Measurements from ENCODE around the gene LAMC1.

LAMC1 gene

DNA sequence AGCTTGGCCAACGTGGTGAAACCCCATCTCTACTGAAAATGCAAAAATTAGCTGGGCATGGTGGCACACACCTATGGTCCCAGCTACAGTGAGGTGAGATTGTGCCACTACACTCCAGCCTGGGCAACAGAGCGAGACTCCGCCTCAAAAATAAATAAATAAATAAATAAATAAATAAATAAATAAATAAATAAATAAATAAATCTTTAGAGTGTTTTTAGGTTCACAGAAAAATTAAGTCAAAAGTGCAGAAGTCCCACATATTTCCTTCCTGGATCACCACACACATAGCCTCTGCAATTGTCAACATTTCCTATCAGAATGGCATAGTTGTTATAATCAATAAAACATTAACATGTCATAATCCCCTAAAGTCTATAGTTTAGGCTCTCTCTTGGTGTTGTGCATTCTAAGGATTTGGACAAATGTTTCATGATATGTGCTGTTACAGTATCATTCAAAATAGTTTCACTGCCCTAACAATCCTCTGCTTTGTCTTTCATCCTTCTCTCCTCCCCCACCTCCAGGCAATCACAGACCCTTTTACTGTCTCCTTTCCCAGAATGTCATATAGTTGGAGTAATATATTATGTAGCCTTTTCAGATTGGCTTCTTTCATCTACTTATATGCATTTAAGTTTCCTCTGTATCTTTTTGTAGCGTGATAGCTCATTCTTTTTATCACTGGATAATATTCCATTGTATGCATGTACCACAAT is 58.3 kb downstream of the LAMC1 start:
- DNase-seq: no peak

DNA sequence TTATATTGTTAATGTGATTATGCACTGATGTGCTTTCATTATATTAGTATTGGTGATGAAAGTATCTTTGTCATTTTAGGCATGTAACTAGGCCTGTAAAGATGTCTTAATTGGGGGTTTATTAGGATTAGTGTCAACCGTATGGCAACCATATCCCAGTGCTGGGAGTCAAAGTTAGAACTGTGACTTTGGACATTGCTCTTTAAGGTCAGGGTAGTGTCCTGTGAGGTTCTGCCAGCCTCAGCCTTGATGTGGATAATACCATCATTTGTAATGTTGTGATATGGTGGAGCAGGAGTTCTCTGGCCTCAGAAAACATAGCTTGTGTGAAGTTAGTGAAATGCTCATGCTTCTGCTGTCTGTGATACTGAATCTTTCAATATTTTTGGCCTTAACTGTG is 59.4 kb downstream of the LAMC1 start:
- DNase-seq: no peak

DNA sequence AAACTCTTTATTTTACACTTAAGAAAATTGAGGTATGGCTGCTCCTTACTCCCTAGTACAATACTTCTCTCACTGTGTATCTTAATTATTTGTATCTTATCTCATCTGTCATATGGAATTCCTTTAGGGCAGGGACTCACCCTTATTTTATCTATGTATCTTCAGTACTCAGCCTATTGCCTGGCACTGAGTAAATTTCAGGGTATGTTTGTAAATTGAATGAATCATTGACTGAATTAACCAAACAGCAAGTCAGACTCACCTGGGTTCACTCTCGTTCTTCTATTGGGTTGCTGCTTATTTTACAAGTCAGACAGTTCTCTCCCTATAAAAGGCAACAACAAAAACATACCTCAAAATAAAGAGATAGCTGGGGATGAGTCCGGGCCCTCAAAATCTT is 63.8 kb downstream of the LAMC1 start:
- no peak for DNase-seq

DNA sequence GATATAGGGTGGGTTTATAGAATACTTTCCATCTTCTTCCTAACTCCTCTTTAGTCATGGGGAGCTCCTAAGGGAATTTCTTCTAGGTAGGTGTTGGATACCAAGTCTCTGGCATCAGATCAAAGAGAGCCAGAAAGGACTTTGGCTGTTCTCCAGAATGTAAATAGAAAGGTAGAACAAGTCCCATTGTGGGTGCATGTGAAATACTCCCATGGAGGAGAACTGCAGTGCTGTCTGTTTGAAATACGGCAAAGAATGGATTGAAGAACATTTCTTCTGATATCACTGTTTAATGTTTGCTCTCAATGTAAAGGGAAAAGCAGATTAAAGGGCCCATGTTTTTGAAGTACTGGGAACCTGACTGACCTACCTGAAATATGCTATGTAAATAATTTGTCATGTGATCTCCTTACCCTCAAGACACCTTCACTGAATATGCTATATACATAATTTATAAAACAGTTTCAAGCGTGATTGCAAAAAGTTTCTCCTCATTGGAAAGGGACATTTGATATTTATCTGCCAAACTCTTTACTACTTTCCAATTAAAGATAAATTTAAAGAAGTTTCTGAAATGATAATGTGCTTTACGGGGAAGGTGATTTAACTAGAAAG is 65.9 kb downstream of the LAMC1 start:
- DNase-seq: no peak

DNA sequence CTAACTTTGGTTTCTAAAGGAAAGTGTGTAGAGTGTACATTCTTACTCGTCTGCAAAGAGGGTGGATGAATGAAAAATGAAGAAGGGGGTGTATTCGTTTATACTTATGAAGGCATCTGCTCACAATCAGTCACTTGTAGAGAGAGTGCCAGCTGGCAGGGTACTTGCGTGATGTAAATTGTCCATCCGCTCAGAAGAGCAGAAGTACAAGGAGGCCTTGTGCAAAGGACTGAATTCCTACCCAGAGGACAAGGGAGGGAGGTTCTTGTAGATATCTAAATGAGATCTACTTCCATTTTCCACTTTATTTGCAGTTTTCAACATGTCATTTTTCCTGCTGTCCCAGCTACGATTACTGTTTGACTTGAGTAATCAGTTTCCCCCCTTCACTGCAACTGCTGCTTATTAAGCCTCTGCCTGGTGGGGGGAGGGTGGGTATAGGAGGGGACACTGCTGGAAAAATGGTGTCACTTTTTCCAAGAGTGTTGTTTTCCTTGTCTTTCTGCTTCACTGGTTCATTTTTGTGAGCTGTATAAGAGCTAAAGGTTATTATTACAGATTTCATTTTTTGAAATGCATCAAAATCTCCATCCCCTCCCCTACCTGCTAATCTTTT is 67.3 kb downstream of the LAMC1 start:
- no peak for DNase-seq

DNA sequence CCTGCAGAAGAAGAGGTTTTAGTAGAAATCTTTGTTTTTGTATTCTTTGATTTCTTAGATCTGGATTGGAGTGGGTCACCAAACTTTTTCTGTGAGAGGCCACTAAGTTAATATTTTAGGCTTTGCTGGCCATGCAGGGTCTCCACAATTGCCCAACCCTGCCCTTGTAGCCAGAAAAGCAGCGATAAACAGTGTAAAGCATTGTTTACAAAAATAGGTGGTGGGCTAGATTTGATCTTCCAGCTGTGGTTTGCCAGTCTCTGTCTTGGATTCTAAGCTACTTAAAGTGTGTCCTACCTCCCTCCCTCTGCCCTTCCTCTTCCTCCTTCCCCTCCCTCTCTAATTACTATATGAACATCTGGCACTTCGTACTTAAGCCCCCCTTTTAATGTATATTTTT is 68.0 kb downstream of the LAMC1 start:
- DNase-seq: no peak

DNA sequence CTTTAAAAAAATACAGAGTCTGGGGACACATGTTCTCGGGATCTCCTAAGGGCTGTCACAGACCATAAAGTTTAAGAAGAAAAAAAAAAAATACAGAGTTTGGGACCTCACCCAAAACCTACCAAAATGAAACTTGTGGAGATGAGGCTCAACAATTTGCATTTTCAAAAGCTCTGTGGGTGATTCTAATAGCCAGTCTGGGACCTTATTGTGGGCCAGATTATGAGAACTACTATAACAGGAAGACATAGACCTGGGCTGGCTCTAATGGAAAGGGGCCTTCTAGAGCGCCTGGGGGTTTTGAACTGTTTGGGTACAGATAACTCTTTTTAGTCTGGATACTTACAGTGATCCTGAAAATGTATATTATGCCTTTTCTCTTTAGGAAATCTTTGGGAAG is 69.1 kb downstream of the LAMC1 start:
- no peak for DNase-seq

DNA sequence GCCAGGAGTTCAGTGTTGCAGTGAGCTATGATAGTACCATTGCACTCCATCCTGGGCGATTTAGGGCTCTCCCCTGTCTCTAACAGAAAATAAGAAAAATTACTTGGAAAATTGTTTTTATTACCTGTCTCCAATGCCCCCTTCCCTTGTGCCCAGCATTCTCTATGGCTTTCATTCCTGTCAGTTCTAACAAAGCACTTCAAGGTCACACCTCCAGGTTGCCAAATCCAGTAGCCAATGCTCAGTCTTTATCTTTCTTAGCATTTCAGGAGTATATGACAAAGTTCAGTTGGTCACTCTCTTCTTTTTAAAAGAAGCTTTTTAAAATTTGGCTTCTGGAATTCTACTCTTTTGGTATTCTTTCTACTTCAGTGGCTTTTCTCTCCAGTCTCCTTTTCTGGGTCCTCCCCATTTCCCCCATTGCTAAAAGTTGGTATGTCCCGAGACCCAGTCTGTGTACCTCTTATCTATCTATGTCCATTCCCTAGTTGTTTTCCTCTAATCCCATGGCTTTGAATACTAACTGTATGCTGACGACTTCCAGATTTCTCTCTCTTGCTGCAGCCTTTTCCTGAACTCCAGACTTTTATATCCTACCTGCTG is 69.9 kb downstream of the LAMC1 start:
- DNase-seq: no peak

DNA sequence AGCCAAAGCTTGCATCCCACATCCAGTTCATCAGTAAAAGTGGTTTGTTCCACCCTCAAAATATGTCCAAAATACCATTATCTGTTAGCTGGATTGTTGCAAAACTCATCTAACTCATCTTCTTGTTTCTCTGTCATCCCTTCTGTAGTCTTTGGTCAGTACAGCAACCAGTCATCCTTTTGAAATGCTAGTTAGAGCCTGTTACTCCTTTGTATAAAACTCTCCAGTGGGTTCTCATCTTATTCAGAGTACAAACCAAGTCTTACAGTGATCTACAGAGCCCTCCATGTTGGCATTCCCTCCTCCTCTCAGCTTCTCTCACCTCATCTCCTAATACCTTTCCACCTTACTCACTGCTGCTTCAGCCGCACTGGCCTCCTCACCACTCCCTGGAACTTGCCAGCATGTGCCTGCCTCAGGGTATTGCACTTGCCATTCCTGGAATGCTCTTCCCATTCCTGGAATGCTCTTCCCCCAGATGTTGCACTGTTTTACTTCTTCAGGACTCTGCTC is 70.6 kb downstream of the LAMC1 start:
- no peak for DNase-seq

DNA sequence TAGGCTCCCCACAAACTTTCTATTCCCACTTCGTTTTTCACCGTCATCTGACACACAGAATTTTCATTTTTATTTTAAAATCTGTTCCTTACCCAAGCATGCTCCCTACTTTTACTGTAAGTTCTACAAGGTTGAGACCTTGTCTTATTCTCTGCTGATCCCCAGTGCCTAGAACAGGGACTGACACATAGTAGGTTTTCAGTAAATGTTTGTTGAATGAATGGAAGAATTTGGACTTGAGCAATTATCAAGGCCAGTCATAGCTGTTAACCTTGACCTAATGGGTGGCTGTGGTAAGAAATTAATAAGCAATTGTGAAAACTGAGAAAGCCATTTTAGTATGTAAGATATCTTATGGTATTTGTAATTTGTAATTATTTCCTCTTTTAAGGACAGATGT is 71.1 kb downstream of the LAMC1 start:
- DNase-seq: no peak

DNA sequence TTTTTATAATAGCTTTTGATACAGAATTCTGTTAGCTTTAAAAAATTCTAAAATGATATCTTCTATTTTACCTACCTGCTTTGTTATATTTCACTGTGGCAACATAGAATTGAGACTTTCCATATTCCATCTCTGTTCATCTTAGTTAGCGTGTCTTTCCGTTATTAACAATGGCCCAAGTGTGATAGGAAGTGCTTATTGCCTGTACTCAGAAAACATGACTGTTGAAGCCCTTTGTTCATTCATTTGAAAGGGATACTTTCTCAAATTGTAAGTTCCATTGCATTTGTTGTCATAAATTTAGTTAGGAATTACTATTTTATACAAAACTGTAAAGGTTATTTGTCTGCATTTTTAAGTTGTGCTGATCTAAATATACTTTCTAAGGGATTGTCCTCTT is 73.1 kb downstream of the LAMC1 start:
- DNase-seq: no peak

DNA sequence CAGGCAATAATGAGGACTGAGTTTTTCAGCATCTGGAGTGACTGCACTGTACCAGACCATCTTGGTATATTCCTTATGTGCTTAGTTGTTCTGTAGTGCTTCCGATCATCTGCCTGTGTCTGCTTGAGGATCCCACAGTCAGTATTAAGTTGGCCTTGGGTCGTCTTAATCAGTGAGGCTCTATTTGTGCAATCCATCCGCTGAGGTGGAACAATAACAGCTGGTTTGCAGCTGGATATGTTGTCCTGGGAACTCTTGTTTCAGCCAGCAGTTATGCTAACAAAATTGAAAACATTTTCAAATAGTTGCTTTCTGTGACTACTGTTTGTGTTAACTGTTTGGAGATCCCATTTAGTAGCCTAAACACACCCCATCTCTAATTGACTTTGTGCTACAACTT is 73.7 kb downstream of the LAMC1 start:
- no peak for DNase-seq

DNA sequence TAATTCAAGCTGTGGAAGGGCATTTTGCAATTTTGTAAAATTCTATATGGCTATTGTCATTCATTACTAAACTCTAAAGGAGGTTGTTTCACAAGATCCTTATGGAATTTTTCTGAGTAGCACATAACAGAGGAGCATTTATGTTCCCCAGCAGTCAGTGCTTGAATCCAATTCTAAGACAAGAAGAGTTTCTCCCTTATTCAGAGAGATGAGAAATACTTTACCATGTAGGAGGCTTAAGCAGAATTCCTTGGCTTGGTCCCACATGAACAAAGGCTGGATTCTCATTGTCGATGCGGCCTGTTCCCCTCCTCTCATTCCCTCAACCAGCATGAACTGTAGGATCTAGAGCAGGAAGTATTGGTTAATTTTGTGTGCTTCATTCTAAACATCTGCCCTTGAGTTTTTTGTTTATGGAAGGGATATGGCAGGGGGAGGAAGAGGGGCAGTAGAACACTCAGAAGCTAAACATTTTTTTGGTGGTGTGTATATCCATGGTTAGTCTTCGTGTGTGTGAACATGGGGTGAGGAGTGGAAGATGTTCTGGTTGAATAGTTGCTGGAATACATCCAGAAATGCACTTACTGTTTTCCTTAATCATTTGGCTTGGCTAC is 74.3 kb downstream of the LAMC1 start:
- DNase-seq: no peak

DNA sequence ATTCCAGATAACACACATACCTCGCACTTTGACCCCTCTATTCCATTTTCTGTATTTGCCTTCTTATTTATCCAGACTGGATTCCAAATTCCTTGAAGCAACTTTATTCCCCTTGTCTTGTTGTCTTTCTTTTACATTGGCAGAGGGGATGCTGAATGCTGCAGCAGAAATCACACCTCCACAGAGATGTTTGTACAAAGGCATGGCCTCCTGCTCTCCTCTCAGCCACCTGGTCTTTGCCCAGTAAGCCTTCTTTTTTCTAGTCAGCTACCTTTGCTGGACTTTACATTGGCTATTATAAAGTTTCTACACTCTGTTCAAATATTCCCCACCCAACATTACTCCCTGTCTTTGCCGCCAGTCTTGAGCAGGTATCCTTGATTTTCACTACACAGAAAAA is 75.1 kb downstream of the LAMC1 start:
- DNase-seq: no peak

DNA sequence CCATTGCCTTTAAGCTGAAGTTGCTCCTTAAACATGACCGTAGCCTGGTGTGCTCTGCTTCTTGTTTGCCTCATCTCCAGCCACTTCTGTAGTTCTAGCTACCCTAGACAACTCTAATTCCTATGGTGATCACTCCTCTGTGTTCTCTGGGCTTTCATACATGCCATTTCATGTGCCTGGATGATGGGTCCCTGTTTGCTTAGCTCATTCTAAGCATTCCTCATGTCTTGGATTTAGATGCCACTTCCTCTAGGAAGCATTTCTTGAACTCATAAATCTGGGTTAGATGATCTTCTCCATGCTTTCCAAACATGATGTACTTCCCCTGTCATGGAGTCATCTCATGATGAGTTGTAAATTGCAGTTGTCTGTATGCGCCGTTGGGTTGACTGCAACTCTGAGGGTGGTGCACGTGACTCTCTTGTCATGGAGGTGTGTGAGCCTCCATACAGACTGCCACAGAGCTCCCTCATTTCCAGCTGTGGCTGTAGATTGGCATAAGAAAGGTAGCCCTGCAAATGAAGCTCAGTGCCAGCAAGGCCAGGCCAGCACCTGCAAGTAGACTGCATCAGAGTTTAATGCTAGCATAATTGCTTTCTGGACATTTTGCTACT is 77.2 kb downstream of the LAMC1 start:
- DNase-seq: no peak

DNA sequence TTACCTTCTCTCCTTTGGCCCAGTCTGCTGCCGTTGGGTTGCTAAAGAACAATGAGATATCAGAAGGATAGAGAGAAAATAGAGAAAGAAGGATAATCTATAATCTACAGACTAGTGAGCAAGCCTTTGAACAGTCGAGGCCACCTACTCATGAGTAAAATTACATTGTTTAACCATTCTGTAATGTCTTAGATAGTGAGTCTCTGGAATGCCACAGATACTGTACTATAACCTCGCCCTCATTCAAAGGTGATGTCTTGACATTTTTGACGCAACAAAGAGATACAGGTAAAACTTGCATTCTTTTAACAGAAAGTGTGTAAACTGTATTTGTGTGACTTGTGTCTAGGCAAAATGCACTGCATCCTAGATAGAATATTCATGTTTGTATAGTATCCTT is 77.9 kb downstream of the LAMC1 start:
- DNase-seq: no peak

DNA sequence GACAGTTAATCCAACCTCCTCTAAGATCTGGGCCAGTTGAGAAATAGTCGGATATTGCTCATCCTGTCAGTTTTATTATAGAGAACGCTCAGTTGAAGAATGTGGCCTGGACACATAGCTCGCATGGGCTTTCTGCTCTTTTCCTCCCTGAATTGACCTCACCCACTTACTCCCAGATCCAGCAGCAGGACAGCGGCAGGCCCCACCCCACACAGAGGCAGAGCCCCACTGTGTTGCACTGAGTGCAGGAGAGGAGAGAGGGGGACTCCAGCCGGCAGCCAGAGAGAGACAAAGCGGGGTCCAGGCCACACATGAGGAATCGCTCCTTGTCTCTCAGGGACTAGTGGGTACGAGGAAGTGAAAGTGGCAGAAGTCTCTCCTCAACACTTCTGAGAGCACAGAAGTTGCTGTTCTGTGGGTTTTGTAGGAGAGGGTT is 78.6 kb downstream of the LAMC1 start:
- no peak for DNase-seq

DNA sequence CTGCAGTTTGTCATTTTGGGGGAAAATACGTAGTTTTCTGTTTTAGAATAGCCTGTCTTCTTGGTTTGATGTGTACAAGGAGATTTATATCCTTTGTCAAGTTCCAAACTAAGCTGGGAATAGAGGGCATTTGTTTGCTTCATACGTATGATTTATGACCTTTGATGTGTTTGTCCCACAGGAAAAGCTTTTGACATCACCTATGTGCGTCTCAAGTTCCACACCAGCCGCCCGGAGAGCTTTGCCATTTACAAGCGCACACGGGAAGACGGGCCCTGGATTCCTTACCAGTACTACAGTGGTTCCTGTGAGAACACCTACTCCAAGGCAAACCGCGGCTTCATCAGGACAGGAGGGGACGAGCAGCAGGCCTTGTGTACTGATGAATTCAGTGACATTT is 79.9 kb downstream of the LAMC1 start:
- DNase-seq: no peak

DNA sequence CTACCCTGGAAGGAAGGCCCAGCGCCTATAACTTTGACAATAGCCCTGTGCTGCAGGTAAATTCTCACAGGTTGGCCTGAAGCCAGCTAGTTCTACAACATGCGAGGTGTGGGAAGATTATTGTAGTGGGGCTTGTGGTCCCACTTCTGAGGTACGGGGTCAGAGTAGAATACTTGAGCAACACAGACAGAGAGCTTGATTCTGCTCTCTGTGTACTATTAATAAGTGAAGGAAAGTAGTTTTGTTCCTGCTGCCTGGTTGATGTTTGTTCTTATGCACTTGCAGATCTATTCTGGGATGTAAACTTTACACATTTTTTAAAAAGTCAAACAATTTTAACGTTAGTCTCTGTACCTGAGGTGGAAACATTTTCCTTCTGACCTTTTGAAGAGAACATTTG is 80.4 kb downstream of the LAMC1 start:
- DNase-seq: no peak

DNA sequence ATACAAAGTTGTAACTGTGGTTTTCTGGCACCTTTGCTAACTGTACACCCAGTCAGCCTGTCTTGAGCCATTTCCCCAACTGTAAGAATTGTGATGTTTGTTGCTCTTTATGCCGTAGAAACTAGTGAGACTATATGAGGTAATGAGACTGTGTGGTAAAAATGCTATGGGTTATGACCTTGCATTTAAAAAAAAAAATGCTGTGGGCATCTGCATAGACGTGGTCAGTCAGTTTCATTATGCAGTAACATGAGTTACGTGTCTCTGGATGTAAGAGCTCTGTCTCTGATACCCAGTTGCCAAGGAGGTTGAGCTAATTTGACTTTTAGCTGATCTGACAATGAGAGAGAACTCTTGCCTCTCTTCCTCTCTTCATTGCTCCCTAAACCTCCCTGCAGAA is 82.2 kb downstream of the LAMC1 start:
- DNase-seq: no peak

DNA sequence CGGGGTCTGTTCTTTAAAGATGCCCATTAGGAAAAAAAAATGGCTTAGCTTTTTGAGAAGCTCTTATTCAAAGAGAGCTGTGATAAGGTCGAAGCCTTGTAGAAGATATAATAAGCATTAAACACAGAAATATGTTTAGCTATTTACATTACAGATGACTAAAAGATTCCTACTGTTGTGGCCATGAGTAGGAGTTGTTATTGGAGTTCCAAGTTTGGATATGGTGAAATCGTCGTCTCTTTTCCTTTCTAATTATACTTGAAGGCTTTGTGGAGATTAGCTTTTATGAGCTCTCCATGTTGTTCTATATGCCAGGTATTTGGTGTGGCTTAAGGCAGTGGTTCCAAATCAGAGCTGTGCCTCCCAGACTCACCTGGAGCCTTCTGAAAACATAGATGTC is 82.9 kb downstream of the LAMC1 start:
- no peak for DNase-seq

DNA sequence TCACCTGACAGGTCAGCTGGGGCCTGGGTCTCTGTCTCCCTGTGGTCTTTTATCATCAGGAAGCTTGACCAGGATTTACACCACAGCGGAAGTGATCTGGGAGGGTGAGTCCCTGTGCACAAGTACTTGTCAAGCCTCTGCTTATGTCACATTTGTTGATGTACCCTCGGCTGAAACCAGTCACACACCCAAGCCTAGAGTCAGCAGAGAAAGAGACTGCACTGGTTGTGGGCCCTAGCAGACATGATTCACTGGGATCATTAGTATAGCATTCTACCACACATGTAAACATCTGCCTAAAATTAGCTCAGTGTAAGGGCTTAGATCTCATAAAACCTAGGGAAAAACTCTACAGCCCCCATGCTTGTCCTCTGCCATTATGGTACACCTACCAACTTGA is 83.5 kb downstream of the LAMC1 start:
- DNase-seq: no peak

DNA sequence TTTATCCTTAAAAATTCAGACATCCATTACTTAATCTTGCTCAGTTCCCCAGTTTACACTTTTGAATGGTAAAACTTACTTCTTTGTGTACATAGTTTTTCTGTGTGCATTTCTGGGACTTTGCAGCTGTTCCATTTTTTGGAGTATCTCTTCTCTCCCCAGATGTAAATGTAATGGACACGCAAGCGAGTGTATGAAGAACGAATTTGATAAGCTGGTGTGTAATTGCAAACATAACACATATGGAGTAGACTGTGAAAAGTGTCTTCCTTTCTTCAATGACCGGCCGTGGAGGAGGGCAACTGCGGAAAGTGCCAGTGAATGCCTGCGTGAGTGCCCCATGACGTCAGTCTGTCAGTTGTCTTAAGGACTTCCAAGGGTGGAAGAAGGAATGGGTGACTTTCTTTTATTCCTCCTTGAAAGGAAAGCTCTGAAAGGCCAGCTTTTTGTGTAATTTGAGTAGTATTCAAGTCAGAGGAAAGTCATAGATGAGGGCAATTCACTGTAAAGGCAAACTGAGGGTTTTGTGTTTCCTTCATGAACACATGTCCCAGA is 87.2 kb downstream of the LAMC1 start:
- no peak for DNase-seq
